Lower lobe of right lung (tissue), 2 donors: ENCODE measurements around the gene POLR3GL. TPM values are rescaled to one million over a fixed set of nuclear protein-coding genes. Genes with fewer than 3 reads are reported as not detected.

Source experiments
- ATAC-seq, 2 donors: fragments of 200-7000 bp; cut with Tn5 transposase; one replicate each; pipeline ENCODE4 v1.9.1; 2020 to 2022; ENCODE audit warnings: mild to moderate bottlenecking in 2 of 2, moderate library complexity in 2 of 2
- DNase-seq: peaks from one replicate; pipeline ENCODE4 v3.0.0-alpha.2; 2020
- H3K27ac ChIP-seq: fragments of 200-600 bp; one replicate; pipeline ENCODE4 v1.8.0; 2022
- H3K27me3 ChIP-seq: fragments of 200-600 bp; one replicate; pipeline ENCODE4 v1.8.0; 2022; ENCODE audit warnings: low read depth
- H3K36me3 ChIP-seq: fragments of 200-600 bp; one replicate; pipeline ENCODE4 v1.8.0; 2022; ENCODE audit warnings: mild to moderate bottlenecking
- H3K4me1 ChIP-seq: fragments of 200-600 bp; one replicate; pipeline ENCODE4 v1.8.0; 2022
- H3K4me3 ChIP-seq: fragments of 200-600 bp; one replicate; pipeline ENCODE4 v1.8.0; 2022; ENCODE audit warnings: mild to moderate bottlenecking
- H3K9me3 ChIP-seq: fragments of 200-600 bp; one replicate; pipeline ENCODE4 v1.8.0; 2022
- CTCF ChIP-seq: fragments of 200-600 bp; IDR thresholded peaks from one replicate; pipeline ENCODE4 v1.8.0; 2022; ENCODE audit warnings: antibody characterized with exemption, mild to moderate bottlenecking
- intact Hi-C: fragments of 100-400 bp; cut with DNase I; formaldehyde crosslinking; loops from one replicate; pipeline ENCODE4 v1.11.0; 2022
- total RNA-seq: library from RNA; stranded (reverse); fragmentation: NEBNext Ultra II Directional; extraction: Animal tissue kit (Norgen Biotek cat#: 25700); gene quantifications from one replicate; pipeline ENCODE4 v1.2.1, GENCODE V29; 2021
- donor health status: DM: no; HTN: yes; CAD: no; lungs with severe emphysema.

Gene POLR3GL
- total RNA-seq, 1 donor from 2014 or later: 25.4 TPM

DNA sequence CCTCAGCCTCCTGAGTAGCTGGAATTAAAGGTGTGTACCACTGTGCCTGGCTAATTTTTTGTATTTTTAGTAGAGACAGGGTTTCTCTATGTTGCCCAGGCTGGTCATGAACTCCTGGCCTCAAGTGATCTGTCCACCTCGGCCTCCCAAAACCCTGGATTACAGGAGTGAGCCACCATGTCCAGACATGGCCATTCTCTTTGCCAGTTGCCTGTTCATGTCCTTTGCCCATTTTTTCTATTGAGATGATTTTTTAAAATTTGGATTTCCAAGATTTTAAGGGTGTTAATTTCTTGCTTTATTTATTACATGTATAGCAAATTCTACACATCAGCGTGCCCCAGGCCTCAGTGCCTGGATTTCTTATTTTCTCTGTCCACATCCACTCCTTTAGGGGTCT, 2.8 kb downstream of the POLR3GL start:
- Histone ChIP-seq H3K27ac (no peak overlapping the region), H3K9me3 (no peaks in the 10 kb centered on the region), H3K4me1 (peaks cover 30% of the 10 kb centered on the region), H3K27me3 (no peaks in the 10 kb centered on the region), H3K36me3 (no peaks in the 10 kb centered on the region), H3K4me3 (no peak overlapping the region)
- no peak for TF ChIP-seq CTCF
- no peak for DNase-seq
- ATAC-seq: no peak
- intact Hi-C loops: no loop called here

- H3K4me3 ChIP-seq: no peak overlapping the region
- intact Hi-C loops: no loop called here
- H3K27me3 ChIP-seq: no peaks in the 10 kb centered on the region
- H3K36me3 ChIP-seq: no peaks in the 10 kb centered on the region
- DNase-seq (no peak), ATAC-seq (no peak)
- no peaks in the 10 kb centered on the region for H3K9me3 ChIP-seq
- TF ChIP-seq CTCF: no peak
- H3K27ac ChIP-seq: no peak overlapping the region
- peaks cover 9% of the 10 kb centered on the region for H3K4me1 ChIP-seq
These were observed 8.1 kb downstream of the POLR3GL start for GRCh38 chr1:145972580-145972979.

DNA sequence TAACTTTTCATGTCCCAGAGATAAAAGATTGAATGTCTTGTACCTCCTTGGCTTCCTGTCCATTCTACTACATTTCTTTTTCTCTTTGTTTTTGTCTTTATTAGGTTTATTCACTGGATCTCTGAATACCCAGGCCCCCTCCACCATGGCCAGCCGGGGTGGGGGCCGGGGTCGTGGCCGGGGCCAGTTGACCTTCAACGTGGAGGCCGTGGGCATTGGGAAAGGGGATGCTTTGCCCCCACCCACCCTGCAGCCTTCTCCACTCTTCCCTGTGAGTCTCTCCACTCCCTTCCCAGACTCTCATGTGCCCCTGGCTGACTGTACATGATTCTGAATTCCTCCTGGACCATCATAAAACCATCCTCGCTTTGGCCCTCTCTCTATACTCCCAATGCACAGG, 10.2 kb downstream of the POLR3GL start:
- ATAC-seq: no peak
- H3K27ac ChIP-seq: no peak overlapping the region
- no peak overlapping the region for H3K4me3 ChIP-seq
- peaks cover 28% of the 10 kb centered on the region for H3K4me1 ChIP-seq
- no peaks in the 10 kb centered on the region for H3K27me3 ChIP-seq
- no peaks in the 10 kb centered on the region for H3K9me3 ChIP-seq
- DNase-seq: no peak
- intact Hi-C loops: loop anchor here (5.0 kb wide), 1 partner anchor 38 kb away; no protein-coding TSS in a partner anchor
- no peak for TF ChIP-seq CTCF
- no peaks in the 10 kb centered on the region for H3K36me3 ChIP-seq

DNA sequence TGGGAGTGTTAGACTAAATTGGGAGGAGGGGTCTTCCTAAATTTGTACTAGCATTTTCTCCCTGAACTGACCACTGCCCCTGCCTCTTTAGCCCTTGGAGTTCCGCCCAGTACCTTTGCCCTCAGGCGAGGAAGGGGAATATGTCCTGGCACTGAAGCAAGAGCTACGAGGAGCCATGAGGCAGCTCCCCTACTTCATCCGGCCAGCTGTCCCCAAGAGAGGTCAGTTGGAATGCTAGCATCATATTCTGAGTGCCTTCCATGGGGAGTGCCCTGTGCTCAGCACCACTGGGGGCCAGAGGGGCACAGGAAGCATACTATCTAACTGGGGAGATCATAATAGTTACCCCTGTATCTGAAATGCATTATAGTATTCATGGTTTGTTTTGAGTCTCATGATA, 10.7 kb downstream of the POLR3GL start:
- no peaks in the 10 kb centered on the region for H3K9me3 ChIP-seq
- no peaks in the 10 kb centered on the region for H3K27me3 ChIP-seq
- H3K36me3 ChIP-seq: no peaks in the 10 kb centered on the region
- intact Hi-C loops: loop anchor here (5.0 kb wide), 1 partner anchor 37 kb away; no protein-coding TSS in a partner anchor
- H3K4me3 ChIP-seq: no peak overlapping the region
- H3K27ac ChIP-seq: no peak overlapping the region
- ATAC-seq (no peak), DNase-seq (no peak)
- peaks cover 33% of the 10 kb centered on the region for H3K4me1 ChIP-seq
- no peak for TF ChIP-seq CTCF

GRCh38 chr1:145977016-145977415, 12.5 kb downstream of the POLR3GL start:
- no peak for TF ChIP-seq CTCF
- no peak for DNase-seq
- ATAC-seq: no peak
- H3K4me3 ChIP-seq: no peak overlapping the region
- peak overlapping the region; percentile 96 for H3K27ac ChIP-seq
- peaks cover 51% of the 10 kb centered on the region for H3K4me1 ChIP-seq
- intact Hi-C loops: loop anchor here (5.0 kb wide), 1 partner anchor 35 kb away; no protein-coding TSS in a partner anchor
- H3K9me3 ChIP-seq: no peaks in the 10 kb centered on the region
- no peaks in the 10 kb centered on the region for H3K27me3 ChIP-seq
- no peaks in the 10 kb centered on the region for H3K36me3 ChIP-seq
